SKM-1 (cell line): ENCODE data around the gene MRAP.

Source experiments
- DNase-seq: peaks from one replicate; lab custom pipeline; 2025; ENCODE audit not compliant: unreplicated experiment; lab: John Stamatoyannopoulos, UW

The MRAP gene

GRCh38 chr21:32321480-32321879 lies 22.8 kb downstream of the MRAP start:
- DNase-seq = no peak

- no peak for DNase-seq
Observed at GRCh38 chr21:32322103-32322502, 23.4 kb downstream of the MRAP start.

- DNase-seq = no peak
Observed at GRCh38 chr21:32322676-32323075, 24.0 kb downstream of the MRAP start.

- no peak for DNase-seq
Observed at GRCh38 chr21:32325706-32326105, 27.1 kb downstream of the MRAP start.

- no peak for DNase-seq
Observed at GRCh38 chr21:32328595-32328994, 29.9 kb downstream of the MRAP start.

- DNase-seq = no peak
Observed at GRCh38 chr21:32329331-32329730, 30.7 kb downstream of the MRAP start.

GRCh38 chr21:32329776-32330175 lies 31.1 kb downstream of the MRAP start:
- no peak for DNase-seq

GRCh38 chr21:32330784-32331311 lies 32.2 kb downstream of the MRAP start:
- no peak for DNase-seq

GRCh38 chr21:32331444-32332305 lies 33.0 kb downstream of the MRAP start:
- DNase-seq = no peak

GRCh38 chr21:32332463-32332951 lies 33.9 kb downstream of the MRAP start:
- DNase-seq = no peak

GRCh38 chr21:32333953-32334673 lies 35.5 kb downstream of the MRAP start:
- DNase-seq = no peak

- no peak for DNase-seq
Observed at GRCh38 chr21:32334980-32335531, 36.4 kb downstream of the MRAP start.

GRCh38 chr21:32335601-32336575 lies 37.2 kb downstream of the MRAP start:
- no peak for DNase-seq

- no peak for DNase-seq
Observed at GRCh38 chr21:32336711-32337110, 38.1 kb downstream of the MRAP start.

- no peak for DNase-seq
Observed at GRCh38 chr21:32337206-32337605, 38.6 kb downstream of the MRAP start.

- no peak for DNase-seq
Observed at GRCh38 chr21:32338209-32338921, 39.7 kb downstream of the MRAP start.

GRCh38 chr21:32340863-32341848 lies 42.5 kb downstream of the MRAP start:
- no peak for DNase-seq

- no peak for DNase-seq
Observed at GRCh38 chr21:32346951-32347350, 48.3 kb downstream of the MRAP start.

GRCh38 chr21:32347351-32347750 lies 48.7 kb downstream of the MRAP start:
- no peak for DNase-seq
